K562 treated with DMSO at 1 percent for 24 hours (cell line): ENCODE data around the gene MTRF1. TPM values are rescaled to one million over a fixed set of nuclear protein-coding genes. Genes with fewer than 3 reads are reported as not detected.

Experiments
- total RNA-seq: library from RNA; unstranded; fragments of 300-600 nt; gene quantifications from 2 replicates; pipeline ENCODE4 v1.2.3, GENCODE V29; 2022; ENCODE audit warnings: low read depth; ENCODE audit not compliant: insufficient read depth

The MTRF1 gene
- total RNA-seq: 5.0 and 6.9 TPM in 2 replicates

GRCh38 chr13:41263261-41263971, at the start of gene MTRF1:
Gene MTRF1 (minus strand): TSS chr13:41263576. CDS start chr13:41260907, 2,669 bp downstream.

GRCh38 chr13:41310963-41311405, 47.6 kb upstream of the MTRF1 start, which contains the start of gene NAA16:
Gene NAA16 (plus strand): TSS chr13:41311267. CDS start chr13:41311529, 262 bp downstream.

GRCh38 chr13:41193919-41194824, 69.2 kb downstream of the MTRF1 start, which contains the start of gene KBTBD7:
Gene KBTBD7 (minus strand): TSS chr13:41194569. CDS start chr13:41194257, 312 bp downstream.

Other genes starting within 250 kb of the MTRF1 start
- 25.8 and 26.8 TPM in 2 replicates for gene ELF1, start 244.3 kb downstream of the MTRF1 start, total RNA-seq
- gene WBP4, start 202.1 kb downstream of the MTRF1 start, total RNA-seq: 5.9 and 7.4 TPM in 2 replicates
- gene KBTBD6, start 130.8 kb downstream of the MTRF1 start, total RNA-seq: 3.6 and 4.5 TPM in 2 replicates
- 6.4 and 6.8 TPM in 2 replicates for gene KBTBD7, start 69.0 kb downstream of the MTRF1 start, total RNA-seq
- 2.4 and 3.9 TPM in 2 replicates for gene NAA16, start 47.7 kb upstream of the MTRF1 start, total RNA-seq
- gene RGCC, start 194.0 kb upstream of the MTRF1 start, total RNA-seq: 1.2 and 1.5 TPM in 2 replicates